Tibial artery (tissue), 4 donors: ENCODE data around the gene CTCF.

Experiments used
- DNase-seq, 2 donors: peaks; one replicate each; pipeline ENCODE4 v3.0.0-alpha.2; 2019
- H3K27ac ChIP-seq, 2 donors: fragments of 200-600 bp; sonication (generic) in 1 of 2; 1 replicate in 1 of 2; 2 replicates in 1 of 2; pipeline ENCODE4 v1.5.1; 2018 to 2019; ENCODE audit warnings: mild to moderate bottlenecking in 1 of 2
- H3K27me3 ChIP-seq, 2 donors: fragments of 200-600 bp; sonication (generic) in 1 of 2; one replicate each; pipeline versions ENCODE4 v1.5.1 to v1.6.0; 2016 to 2019
- H3K36me3 ChIP-seq, 3 donors: fragments of 200-600 bp; sonication (generic) in 2 of 3; one replicate each; pipeline ENCODE4 v1.5.1; 2016 to 2019; ENCODE audit warnings: mild to moderate bottlenecking in 2 of 3
- H3K4me1 ChIP-seq, 4 donors: fragments of 200-600 bp; sonication (generic) in 2 of 4; 1 replicate in 3 of 4; 2 replicates in 1 of 4; pipeline ENCODE4 v1.5.1; 2016 to 2019
- H3K4me3 ChIP-seq, 2 donors: fragments of 200-600 bp; sonication (generic) in 1 of 2; 1 replicate in 1 of 2; 2 replicates in 1 of 2; pipeline ENCODE4 v1.5.1; 2018 to 2019; ENCODE audit warnings: mild to moderate bottlenecking in 2 of 2
- H3K9me3 ChIP-seq, 3 donors: fragments of 200-600 bp; sonication (generic) in 1 of 3; one replicate each; pipeline ENCODE4 v1.5.1; 2016 to 2019
- intact Hi-C: fragments of 100-400 bp; cut with DNase I; formaldehyde crosslinking; loops from one replicate; pipeline ENCODE4 v1.15.0; 2023; ENCODE audit warnings: low total_unique reads
- TF ChIP-seq, protein P1 (sequence below), 2 experiments: fragments of 200-600 bp in 1 of 2; fragments of 450-650 bp in 1 of 2; IDR thresholded peaks; one replicate each; pipeline ENCODE4 v1.5.1; 2017 to 2019; ENCODE audit warnings: antibody characterized with exemption in 2 of 2, mild to moderate bottlenecking in 1 of 2, moderate library complexity in 1 of 2

The CTCF gene

GRCh38 chr16:67608364-67608763 lies 46.0 kb downstream of the CTCF start:
- Histone ChIP-seq H3K36me3 (peaks cover 23 to 29% (median 27%) of the 10 kb centered on the region in 3 donors), H3K27ac (no peak overlapping the region), H3K4me1 (peaks cover 0 to 5% (median 0%) of the 10 kb centered on the region in 4 donors), H3K9me3 (no peaks in the 10 kb centered on the region), H3K27me3 (no peaks in the 10 kb centered on the region), H3K4me3 (no peak overlapping the region)
- TF ChIP-seq, protein P1, sequence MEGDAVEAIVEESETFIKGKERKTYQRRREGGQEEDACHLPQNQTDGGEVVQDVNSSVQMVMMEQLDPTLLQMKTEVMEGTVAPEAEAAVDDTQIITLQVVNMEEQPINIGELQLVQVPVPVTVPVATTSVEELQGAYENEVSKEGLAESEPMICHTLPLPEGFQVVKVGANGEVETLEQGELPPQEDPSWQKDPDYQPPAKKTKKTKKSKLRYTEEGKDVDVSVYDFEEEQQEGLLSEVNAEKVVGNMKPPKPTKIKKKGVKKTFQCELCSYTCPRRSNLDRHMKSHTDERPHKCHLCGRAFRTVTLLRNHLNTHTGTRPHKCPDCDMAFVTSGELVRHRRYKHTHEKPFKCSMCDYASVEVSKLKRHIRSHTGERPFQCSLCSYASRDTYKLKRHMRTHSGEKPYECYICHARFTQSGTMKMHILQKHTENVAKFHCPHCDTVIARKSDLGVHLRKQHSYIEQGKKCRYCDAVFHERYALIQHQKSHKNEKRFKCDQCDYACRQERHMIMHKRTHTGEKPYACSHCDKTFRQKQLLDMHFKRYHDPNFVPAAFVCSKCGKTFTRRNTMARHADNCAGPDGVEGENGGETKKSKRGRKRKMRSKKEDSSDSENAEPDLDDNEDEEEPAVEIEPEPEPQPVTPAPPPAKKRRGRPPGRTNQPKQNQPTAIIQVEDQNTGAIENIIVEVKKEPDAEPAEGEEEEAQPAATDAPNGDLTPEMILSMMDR (IDR thresholded peaks at IDR 0.05), result no peak
- no peak for DNase-seq
- intact Hi-C loops, result no loop called here

DNA sequence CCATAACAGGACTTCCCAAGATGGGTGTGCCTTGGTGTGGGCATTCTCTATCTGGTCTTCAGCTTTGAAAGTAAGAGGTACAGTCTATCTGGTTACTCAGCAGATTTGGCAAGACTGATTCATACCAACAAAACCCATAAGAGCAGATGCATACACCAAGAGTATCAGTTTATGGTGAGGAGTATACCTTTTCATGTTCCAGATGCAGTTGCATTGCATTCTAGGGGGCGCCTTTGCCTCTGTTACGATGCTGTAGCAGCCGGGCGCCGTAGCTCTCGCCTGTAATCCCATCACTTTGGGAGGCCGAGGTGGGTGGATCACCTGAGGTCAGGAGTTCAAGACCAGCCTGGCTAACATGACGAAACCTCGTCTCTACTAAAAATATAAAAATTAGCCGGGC lies 51.5 kb downstream of the CTCF start:
- intact Hi-C loops, result no loop called here
- no peak for DNase-seq
- no peaks in the 10 kb centered on the region for H3K9me3 ChIP-seq
- TF ChIP-seq, protein P1 (IDR thresholded peaks at IDR 0.05), result no peak
- H3K27ac ChIP-seq, result no peak overlapping the region
- no peak overlapping the region for H3K4me3 ChIP-seq
- no peaks in the 10 kb centered on the region for H3K4me1 ChIP-seq
- H3K27me3 ChIP-seq, result no peaks in the 10 kb centered on the region
- H3K36me3 ChIP-seq, result peaks cover 43 to 83% (median 79%) of the 10 kb centered on the region in 3 donors

- DNase-seq, result no peak
- TF ChIP-seq, protein P1 (IDR thresholded peaks at IDR 0.05), result no peak
- Histone ChIP-seq H3K9me3 (no peaks in the 10 kb centered on the region), H3K27me3 (no peaks in the 10 kb centered on the region), H3K4me3 (no peak overlapping the region), H3K4me1 (no peaks in the 10 kb centered on the region), H3K36me3 (peaks cover 54 to 98% (median 85%) of the 10 kb centered on the region in 3 donors), H3K27ac (no peak overlapping the region)
- intact Hi-C loops, result no loop called here
Observed at GRCh38 chr16:67628216-67628615, 65.9 kb downstream of the CTCF start.

DNA sequence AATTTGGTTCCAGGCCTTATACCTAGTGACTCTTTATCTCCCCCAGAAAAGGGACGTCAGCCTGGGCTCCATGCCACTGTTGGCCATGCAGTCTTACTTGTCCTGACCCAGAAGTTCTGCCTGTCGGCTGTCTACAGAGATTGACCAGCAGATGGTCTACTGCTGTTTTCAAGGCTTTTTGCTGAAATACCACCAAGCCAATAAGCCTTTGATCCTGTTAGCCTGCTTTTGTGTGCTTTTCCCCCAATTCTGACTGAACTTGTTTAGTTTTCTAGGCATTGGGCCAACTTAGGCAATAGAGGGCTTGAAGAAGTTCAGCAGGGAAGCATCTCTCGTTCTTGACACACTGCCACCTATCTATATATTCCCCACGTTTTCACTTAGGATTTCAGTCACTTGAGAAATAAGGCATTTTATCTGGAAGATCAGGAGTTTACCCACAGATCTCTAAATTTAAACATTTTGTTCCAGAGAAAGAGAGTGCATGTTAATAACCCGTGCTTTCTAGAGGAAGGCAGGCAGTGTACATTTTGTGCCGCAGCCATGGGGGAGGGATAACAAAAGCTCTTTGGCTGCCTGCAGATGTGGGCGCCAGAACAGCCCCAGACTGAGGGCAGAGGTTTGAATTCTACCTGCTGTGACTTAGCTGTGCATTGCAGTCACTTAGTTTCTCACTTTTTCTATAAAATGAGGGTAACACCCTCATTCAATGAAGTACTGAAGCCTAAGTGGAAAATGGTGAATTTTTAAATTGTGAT lies 70.3 kb downstream of the CTCF start:
- Histone ChIP-seq H3K4me1 (no peaks in the 10 kb centered on the region), H3K27ac (no peak overlapping the region), H3K4me3 (no peak overlapping the region), H3K27me3 (no peaks in the 10 kb centered on the region), H3K36me3 (peaks cover 55 to 99% (median 76%) of the 10 kb centered on the region in 3 donors), H3K9me3 (no peaks in the 10 kb centered on the region)
- TF ChIP-seq, protein P1 (IDR thresholded peaks at IDR 0.05), result no peak
- intact Hi-C loops, result no loop called here
- no peak for DNase-seq

GRCh38 chr16:67636713-67637112 lies 74.4 kb downstream of the CTCF start:
- intact Hi-C loops, result no loop called here

More at GRCh38 chr16:67636713-67637112, 74.4 kb downstream of the CTCF start:
- TF ChIP-seq, protein P1 (IDR thresholded peaks at IDR 0.05), result no peak
- Histone ChIP-seq H3K4me3 (no peak overlapping the region), H3K27me3 (no peaks in the 10 kb centered on the region), H3K9me3 (no peaks in the 10 kb centered on the region), H3K4me1 (peaks cover 0 to 2% (median 2%) of the 10 kb centered on the region in 4 donors), H3K36me3 (peaks cover 58 to 82% (median 61%) of the 10 kb centered on the region in 3 donors), H3K27ac (no peak overlapping the region)
- no peak for DNase-seq
